Neural crest cell (in vitro differentiated cells): ENCODE results near the gene KLF6. TPM values are rescaled to one million over a fixed set of nuclear protein-coding genes. Genes with fewer than 3 reads are reported as not detected.

Experiments used
- DNase-seq: peaks from one replicate; pipeline ENCODE4 v3.0.0; 2021; ENCODE audit warnings: low read depth, mixed read lengths, low spot score
- H3K27ac Mint-ChIP-seq: one replicate; pipeline ENCODE4 v1.8.0; 2021; ENCODE audit warnings: mild to moderate bottlenecking, mixed read lengths; ENCODE audit not compliant: unreplicated experiment
- H3K27me3 Mint-ChIP-seq: 2 replicates; pipeline ENCODE4 v1.8.0; 2021; ENCODE audit warnings: low read depth, mild to moderate bottlenecking, mixed read lengths
- H3K36me3 Mint-ChIP-seq: 2 replicates; pipeline ENCODE4 v1.8.0; 2021; ENCODE audit warnings: low read depth, mild to moderate bottlenecking, mixed read lengths
- H3K4me1 Mint-ChIP-seq: 2 replicates; pipeline ENCODE4 v1.8.0; 2021; ENCODE audit warnings: mixed read lengths
- H3K4me3 Mint-ChIP-seq: one replicate; pipeline ENCODE4 v1.8.0; 2021; ENCODE audit warnings: mild to moderate bottlenecking, mixed read lengths
- H3K9me3 Mint-ChIP-seq: 2 replicates; pipeline ENCODE4 v1.8.0; 2021; ENCODE audit warnings: mixed read lengths
- total RNA-seq: library from RNA; stranded (reverse); gene quantifications from 2 replicates; pipeline ENCODE4 v1.2.1, GENCODE V29; 2021
- TF ChIP-seq, protein P1 (sequence below): fragments of 200-600 bp; sonication (generic); conservative IDR thresholded peaks from 2 replicates; pipeline ENCODE4 v1.5.0; 2021; ENCODE audit warnings: antibody characterized with exemption, mild to moderate bottlenecking

KLF6 gene
- total RNA-seq, 1 donor from 2014 or later: 38.6 TPM

DNA sequence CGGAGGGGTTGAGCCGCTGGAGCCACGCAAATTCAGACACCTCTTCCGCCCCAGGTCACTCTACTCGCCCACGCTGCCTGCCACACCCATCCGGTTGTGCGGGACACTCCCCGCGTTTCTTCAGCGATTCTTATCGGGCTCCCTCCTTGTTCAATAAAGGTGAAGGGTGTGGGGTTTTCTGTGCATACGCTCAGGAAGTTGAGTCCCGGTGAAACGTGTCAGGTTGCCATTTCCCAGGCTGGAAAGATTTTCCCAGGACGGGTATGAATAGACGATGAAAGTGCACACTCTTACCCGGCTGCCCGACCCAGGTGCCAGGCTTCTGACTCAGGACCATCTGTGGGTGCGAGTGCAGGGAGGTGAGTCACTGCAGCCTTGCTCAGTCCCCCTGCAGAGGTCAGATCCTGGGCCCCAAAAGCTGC lies 22.0 kb downstream of the KLF6 start:
- TF ChIP-seq, protein P1, sequence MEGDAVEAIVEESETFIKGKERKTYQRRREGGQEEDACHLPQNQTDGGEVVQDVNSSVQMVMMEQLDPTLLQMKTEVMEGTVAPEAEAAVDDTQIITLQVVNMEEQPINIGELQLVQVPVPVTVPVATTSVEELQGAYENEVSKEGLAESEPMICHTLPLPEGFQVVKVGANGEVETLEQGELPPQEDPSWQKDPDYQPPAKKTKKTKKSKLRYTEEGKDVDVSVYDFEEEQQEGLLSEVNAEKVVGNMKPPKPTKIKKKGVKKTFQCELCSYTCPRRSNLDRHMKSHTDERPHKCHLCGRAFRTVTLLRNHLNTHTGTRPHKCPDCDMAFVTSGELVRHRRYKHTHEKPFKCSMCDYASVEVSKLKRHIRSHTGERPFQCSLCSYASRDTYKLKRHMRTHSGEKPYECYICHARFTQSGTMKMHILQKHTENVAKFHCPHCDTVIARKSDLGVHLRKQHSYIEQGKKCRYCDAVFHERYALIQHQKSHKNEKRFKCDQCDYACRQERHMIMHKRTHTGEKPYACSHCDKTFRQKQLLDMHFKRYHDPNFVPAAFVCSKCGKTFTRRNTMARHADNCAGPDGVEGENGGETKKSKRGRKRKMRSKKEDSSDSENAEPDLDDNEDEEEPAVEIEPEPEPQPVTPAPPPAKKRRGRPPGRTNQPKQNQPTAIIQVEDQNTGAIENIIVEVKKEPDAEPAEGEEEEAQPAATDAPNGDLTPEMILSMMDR: no peak
- H3K27ac Mint-ChIP-seq: no peak overlapping the region
- H3K4me1 Mint-ChIP-seq: peaks cover 29% of the 10 kb centered on the region
- DNase-seq: no peak
- no peak overlapping the region for H3K4me3 Mint-ChIP-seq
- H3K9me3 Mint-ChIP-seq: no peaks in the 10 kb centered on the region
- no peaks in the 10 kb centered on the region for H3K27me3 Mint-ChIP-seq
- H3K36me3 Mint-ChIP-seq: no peaks in the 10 kb centered on the region

DNA sequence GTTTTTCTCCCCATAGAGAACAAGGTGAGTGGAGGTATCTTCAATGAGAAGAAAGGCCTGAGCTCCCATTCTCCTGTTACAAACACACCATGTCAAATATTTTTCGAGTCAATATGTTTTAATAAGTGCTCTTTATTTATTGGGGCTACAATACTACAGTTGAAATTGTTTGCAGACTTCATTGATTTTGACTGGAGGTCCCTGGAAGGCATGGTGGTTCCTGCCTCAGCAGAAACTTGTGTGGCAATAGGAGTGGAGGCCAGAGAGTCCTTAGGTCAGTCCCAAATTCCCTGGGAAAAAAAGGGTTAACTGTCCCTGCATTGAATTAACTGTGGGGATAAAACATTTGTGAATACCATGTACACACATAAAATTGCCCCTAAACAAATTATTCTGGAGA lies 22.7 kb downstream of the KLF6 start:
- no peak for DNase-seq
- H3K27me3 Mint-ChIP-seq: no peaks in the 10 kb centered on the region
- no peak overlapping the region for H3K27ac Mint-ChIP-seq
- peaks cover 30% of the 10 kb centered on the region for H3K4me1 Mint-ChIP-seq
- H3K36me3 Mint-ChIP-seq: no peaks in the 10 kb centered on the region
- no peaks in the 10 kb centered on the region for H3K9me3 Mint-ChIP-seq
- H3K4me3 Mint-ChIP-seq: no peak overlapping the region
- TF ChIP-seq, protein P1: no peak

DNA sequence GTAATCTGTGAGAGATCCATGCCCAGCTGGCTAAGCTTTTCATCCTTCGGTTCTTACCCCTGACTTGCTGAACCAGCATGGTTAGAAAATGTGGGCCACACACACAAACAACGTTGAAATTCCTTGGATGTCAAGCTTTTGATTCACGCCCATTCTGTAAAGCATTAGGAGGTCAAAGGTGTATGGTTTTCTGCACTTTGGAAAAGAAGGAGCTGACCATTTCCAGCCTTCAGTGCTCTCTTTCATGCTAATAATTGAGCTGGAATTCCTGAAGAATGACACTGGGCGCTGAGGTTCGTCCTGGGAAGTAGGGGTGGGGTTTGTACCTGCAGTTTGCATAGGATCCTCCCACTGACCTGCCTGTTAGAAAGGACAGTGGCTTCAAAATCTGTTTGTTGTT lies 23.1 kb downstream of the KLF6 start:
- Mint-ChIP-seq H3K27me3 (no peaks in the 10 kb centered on the region), H3K36me3 (no peaks in the 10 kb centered on the region), H3K27ac (no peak overlapping the region), H3K4me3 (no peak overlapping the region), H3K9me3 (no peaks in the 10 kb centered on the region), H3K4me1 (peaks cover 33% of the 10 kb centered on the region)
- TF ChIP-seq, protein P1: no peak
- no peak for DNase-seq

DNA sequence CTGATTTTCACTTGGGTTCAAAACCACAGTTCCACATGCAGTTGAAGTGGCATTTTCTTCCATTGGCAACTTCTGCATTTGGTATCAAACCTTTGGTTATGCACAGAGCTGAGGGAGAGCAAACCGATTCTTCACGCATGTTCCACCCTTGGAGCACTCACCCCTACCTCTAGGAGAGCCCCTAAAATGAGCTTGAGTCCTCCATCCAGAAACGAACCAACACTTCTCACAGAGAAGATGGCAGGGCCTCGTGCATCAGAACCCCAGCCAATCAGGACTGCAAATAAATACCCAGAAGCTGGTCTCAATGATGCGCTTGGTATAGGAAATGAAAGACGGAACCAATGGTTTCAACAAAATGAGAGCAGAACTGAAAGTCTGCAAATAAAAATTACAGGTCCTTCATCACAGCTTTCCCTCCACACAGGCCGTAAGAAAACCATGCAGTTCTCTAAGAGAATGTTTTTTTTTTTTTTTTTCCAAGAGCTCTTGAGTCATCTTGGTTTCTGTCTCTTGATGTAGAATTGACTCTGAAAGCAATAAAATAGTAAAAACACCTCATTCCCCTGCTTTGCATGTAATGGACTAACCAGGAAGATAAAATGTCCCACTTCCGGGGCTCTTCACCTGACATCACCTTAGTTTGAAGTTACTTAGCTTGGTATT lies 23.9 kb downstream of the KLF6 start:
- no peak for DNase-seq
- H3K4me3 Mint-ChIP-seq: no peak overlapping the region
- H3K27me3 Mint-ChIP-seq: no peaks in the 10 kb centered on the region
- TF ChIP-seq, protein P1: no peak
- H3K4me1 Mint-ChIP-seq: peaks cover 33% of the 10 kb centered on the region
- H3K36me3 Mint-ChIP-seq: no peaks in the 10 kb centered on the region
- H3K9me3 Mint-ChIP-seq: no peaks in the 10 kb centered on the region
- H3K27ac Mint-ChIP-seq: no peak overlapping the region

DNA sequence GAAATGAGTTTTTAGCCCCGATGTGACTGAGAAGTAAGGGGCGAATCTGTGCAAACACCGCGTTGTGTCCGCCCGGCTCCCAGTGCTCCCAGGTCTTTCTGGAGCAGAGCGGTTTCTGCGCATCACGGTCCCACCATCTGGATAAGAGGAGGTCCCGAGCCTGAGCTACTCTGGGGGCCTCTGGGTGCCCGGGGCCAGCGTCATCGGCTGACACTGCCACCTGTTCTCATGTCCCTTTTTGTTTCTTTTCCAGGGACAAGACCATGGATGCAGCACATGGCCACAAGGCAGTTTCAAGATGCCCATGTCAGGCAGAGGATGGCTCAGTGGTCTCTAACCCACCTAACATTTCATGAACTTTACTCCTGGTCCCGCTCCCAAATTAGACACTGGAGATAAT lies 24.9 kb downstream of the KLF6 start:
- no peaks in the 10 kb centered on the region for H3K9me3 Mint-ChIP-seq
- H3K36me3 Mint-ChIP-seq: no peaks in the 10 kb centered on the region
- H3K4me3 Mint-ChIP-seq: no peak overlapping the region
- no peaks in the 10 kb centered on the region for H3K27me3 Mint-ChIP-seq
- H3K27ac Mint-ChIP-seq: no peak overlapping the region
- DNase-seq: no peak
- peaks cover 28% of the 10 kb centered on the region for H3K4me1 Mint-ChIP-seq
- TF ChIP-seq, protein P1: no peak
